Calu3 (cell line): ENCODE measurements around the gene PTPRE. TPM values are rescaled to one million over a fixed set of nuclear protein-coding genes. Genes with fewer than 3 reads are reported as not detected.

Source experiments
- BruUV-seq: library from RNA; stranded (reverse); fragments of 400-500 nt; replicated peaks from 2 replicates; lab custom pipeline; 2021; lab: Mats Ljungman, UMichigan
- CTCF ChIA-PET: fragments of 300-600 bp; sonication (Branson Sonifier 250); formaldehyde crosslinking; loops from one replicate; lab custom pipeline; 2022; ENCODE audit warnings: antibody characterized with exemption; lab: Charles Lee
- DNase-seq: peaks from one replicate; pipeline ENCODE4 v3.0.0; 2022
- H3K27ac Mint-ChIP-seq: one replicate; pipeline ENCODE4 v1.8.0; 2022; ENCODE audit warnings: mixed read lengths; ENCODE audit not compliant: unreplicated experiment
- H3K27me3 Mint-ChIP-seq: one replicate; pipeline ENCODE4 v1.8.0; 2022; ENCODE audit warnings: mixed read lengths; ENCODE audit not compliant: unreplicated experiment
- H3K36me3 Mint-ChIP-seq: one replicate; pipeline ENCODE4 v1.8.0; 2022; ENCODE audit warnings: mild to moderate bottlenecking, moderate library complexity, mixed read lengths; ENCODE audit not compliant: insufficient read depth, unreplicated experiment
- H3K4me1 Mint-ChIP-seq: one replicate; pipeline ENCODE4 v1.8.0; 2022; ENCODE audit warnings: mild to moderate bottlenecking, low read depth, mixed read lengths; ENCODE audit not compliant: unreplicated experiment
- H3K4me3 Mint-ChIP-seq: one replicate; pipeline ENCODE4 v1.8.0; 2022; ENCODE audit warnings: mild to moderate bottlenecking, low read depth, moderate library complexity, mixed read lengths; ENCODE audit not compliant: unreplicated experiment
- H3K9me3 Mint-ChIP-seq: one replicate; pipeline ENCODE4 v1.8.0; 2022; ENCODE audit warnings: low read depth, mixed read lengths; ENCODE audit not compliant: unreplicated experiment
- intact Hi-C: fragments of 100-400 bp; cut with micrococcal nuclease; formaldehyde crosslinking; loops from one replicate; pipeline ENCODE4 v1.10.0; 2022; ENCODE audit not compliant: unreplicated experiment
- total RNA-seq: library from RNA; stranded (reverse); gene quantifications from 2 replicates; pipeline ENCODE4 v1.2.3, GENCODE V29; 2022
- TF ChIP-seq, protein P1 (sequence below): fragments of 200-600 bp; IDR thresholded peaks from one replicate; pipeline ENCODE4 v1.8.0; 2022; ENCODE audit warnings: antibody characterized with exemption; ENCODE audit not compliant: unreplicated experiment

The PTPRE gene
- total RNA-seq, 1 experiment from 2014 or later = 7.6 TPM

DNA sequence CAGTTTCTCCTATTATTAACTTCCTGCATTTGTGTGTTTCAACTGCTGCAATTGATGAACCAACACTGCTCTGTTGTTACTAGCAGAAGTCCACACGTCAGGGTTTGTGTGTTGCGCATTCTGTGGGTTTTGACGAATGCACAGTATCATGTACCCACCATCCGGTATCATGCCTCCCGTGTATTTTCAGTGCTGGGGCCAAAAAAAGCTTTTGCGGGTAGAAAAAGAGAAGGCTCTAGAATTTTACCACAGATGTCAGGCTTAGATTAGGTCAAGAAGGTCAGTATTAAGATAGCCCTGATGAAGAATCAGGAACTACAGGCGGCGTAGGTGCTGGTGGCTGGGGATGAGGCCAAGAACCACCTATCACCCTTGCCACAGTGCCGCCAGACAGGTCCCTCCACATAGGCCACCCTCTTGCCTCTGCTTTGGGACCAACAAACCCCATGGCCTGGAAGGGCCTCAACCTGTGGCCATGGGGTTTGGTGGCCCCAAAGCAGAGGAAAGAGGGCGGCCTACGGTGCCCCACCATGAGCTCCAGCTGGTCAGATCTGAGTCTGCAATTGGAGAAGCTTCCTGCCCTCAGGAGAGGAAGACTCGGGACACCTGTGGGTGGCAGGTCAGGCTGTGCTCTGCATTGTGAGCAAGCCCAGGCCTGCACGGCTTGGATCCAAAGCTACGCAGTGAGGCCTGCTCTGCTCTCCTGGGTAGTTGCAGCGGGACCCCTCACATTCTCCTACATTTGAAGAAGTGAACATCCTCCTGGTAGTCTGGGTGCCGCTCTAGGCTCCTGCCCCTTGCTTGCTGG, 147.5 kb downstream of the PTPRE start:
- CTCF ChIA-PET = no interaction called here
- H3K4me1 Mint-ChIP-seq = no peaks in the 10 kb centered on the region
- H3K27ac Mint-ChIP-seq = no peak overlapping the region
- no peaks in the 10 kb centered on the region for H3K36me3 Mint-ChIP-seq
- intact Hi-C loops = no loop called here
- H3K27me3 Mint-ChIP-seq = no peaks in the 10 kb centered on the region
- DNase-seq = no peak
- BruUV-seq = no TSS peak
- H3K4me3 Mint-ChIP-seq = no peak overlapping the region
- H3K9me3 Mint-ChIP-seq = no peaks in the 10 kb centered on the region
- TF ChIP-seq, protein P1, sequence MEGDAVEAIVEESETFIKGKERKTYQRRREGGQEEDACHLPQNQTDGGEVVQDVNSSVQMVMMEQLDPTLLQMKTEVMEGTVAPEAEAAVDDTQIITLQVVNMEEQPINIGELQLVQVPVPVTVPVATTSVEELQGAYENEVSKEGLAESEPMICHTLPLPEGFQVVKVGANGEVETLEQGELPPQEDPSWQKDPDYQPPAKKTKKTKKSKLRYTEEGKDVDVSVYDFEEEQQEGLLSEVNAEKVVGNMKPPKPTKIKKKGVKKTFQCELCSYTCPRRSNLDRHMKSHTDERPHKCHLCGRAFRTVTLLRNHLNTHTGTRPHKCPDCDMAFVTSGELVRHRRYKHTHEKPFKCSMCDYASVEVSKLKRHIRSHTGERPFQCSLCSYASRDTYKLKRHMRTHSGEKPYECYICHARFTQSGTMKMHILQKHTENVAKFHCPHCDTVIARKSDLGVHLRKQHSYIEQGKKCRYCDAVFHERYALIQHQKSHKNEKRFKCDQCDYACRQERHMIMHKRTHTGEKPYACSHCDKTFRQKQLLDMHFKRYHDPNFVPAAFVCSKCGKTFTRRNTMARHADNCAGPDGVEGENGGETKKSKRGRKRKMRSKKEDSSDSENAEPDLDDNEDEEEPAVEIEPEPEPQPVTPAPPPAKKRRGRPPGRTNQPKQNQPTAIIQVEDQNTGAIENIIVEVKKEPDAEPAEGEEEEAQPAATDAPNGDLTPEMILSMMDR = no peak

DNA sequence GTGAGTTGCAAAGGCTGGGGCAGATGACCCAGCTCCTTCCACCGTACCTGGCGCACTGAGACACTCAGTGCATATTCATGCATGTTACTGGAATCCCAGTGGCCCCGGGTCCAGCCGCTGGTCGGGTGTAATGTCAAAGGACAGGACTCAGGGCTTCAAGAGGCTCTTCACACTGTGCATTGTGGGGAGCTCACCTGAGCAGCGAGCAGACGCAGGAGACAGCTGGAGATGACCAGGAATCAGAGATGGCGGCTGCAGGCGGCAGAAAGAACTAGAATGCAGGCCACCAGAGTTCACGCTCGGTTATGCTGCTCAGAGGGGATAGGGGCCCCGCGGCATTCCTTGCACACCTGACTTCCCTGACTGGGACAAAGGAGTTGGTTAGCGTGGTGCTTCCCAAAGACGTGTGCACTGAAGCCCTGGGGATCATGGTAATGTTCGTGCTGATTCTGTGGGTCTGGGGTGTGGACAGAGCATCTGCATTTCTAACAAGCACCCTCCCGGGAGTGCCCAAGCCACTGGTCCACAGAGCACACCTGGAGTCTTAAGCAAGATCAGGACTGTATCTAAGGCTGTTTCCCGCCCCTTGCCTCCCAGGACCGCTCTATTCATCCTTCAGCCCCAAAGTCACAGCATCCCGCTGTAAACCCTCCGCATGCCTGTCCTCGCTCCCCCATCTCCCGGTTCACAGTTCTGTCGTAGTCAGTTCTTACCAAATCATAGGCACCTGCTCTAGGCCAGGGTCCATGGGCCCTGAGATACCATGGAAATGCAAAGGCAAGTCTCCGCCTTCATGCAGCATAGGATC, 148.4 kb downstream of the PTPRE start:
- no peak for DNase-seq
- H3K9me3 Mint-ChIP-seq = no peaks in the 10 kb centered on the region
- H3K4me3 Mint-ChIP-seq = no peak overlapping the region
- no TSS peak for BruUV-seq
- TF ChIP-seq, protein P1 = no peak
- intact Hi-C loops = no loop called here
- H3K27ac Mint-ChIP-seq = no peak overlapping the region
- no peaks in the 10 kb centered on the region for H3K4me1 Mint-ChIP-seq
- peaks cover 4% of the 10 kb centered on the region for H3K36me3 Mint-ChIP-seq
- CTCF ChIA-PET = no interaction called here
- no peaks in the 10 kb centered on the region for H3K27me3 Mint-ChIP-seq

DNA sequence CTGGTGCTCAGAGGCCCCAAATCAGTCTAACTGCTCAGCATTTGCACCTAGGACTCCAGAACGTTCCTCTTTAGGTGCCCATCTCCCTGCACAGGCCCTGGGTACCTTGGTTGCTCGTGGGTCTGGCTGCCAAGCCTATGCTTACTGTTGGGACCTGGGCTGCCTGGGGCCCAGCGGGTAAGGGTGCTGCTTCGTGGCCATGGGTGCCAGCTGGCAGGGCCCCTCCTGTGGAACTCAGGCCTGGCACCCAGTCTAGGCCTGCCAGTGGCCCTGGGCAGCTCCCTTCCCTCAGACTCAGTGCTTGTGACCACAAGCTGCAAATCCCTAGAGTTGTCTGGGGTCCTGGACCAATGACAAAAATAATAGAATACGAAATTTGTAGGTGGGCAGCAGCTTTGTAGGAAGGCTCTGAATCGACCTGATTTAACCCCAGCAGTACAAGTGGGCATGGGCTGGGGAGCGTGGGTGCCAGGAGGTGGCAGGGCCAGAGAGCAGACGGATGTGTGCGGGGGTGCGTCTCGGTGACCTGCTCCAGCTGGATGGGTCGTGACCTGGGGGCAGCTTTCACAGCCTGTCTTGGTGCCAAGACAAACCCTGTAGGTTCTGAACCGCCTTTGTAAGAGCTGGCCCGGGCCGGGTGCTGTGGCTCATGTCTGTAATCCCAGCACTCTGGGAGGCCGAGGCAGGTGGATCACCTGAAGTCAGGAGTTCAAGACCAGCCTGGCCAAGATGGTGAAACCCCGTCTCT, 149.6 kb downstream of the PTPRE start:
- Mint-ChIP-seq H3K9me3 (no peaks in the 10 kb centered on the region), H3K36me3 (peaks cover 4% of the 10 kb centered on the region), H3K27ac (no peak overlapping the region), H3K4me3 (no peak overlapping the region), H3K27me3 (no peaks in the 10 kb centered on the region), H3K4me1 (no peaks in the 10 kb centered on the region)
- intact Hi-C loops = no loop called here
- TF ChIP-seq, protein P1 = no peak
- no peak for DNase-seq
- no TSS peak for BruUV-seq
- CTCF ChIA-PET = no interaction called here

DNA sequence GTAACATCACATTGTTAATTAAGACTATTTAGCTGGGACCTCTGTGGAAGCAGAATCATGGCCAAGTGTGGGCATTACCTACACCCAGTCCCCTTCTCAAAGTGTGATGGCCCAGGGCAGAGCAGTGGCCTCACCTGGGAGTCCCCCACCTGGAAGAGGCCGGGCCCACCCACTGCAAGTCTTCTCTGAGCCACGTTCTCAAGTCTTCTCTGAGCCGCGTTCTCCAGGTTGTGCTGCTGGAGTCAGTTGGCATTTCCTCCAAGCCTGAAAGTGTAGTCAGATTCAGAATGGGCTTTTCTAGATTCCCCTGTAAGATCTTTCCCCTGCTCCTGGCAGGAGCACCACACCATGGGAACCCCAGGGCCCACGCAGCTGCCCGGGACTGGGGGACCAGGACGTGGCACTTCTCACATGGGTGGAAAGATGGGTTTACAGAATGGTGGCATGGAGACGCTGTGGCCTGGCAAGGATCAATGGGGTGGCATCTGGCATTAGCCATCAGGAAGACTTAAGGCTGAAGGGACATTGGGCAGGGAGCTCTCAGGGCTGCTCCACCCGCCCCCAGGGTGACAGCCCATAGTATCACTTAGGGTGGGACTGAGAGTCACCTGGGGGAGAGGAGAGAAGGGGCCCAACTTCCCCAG, 151.3 kb downstream of the PTPRE start:
- Mint-ChIP-seq H3K4me1 (no peaks in the 10 kb centered on the region), H3K27me3 (no peaks in the 10 kb centered on the region)

More for the DNA sequence above, 151.3 kb downstream of the PTPRE start:
- BruUV-seq = no TSS peak
- DNase-seq = no peak
- intact Hi-C loops = no loop called here
- no peak overlapping the region for H3K27ac Mint-ChIP-seq
- H3K9me3 Mint-ChIP-seq = no peaks in the 10 kb centered on the region
- TF ChIP-seq, protein P1 = no peak
- no peak overlapping the region for H3K4me3 Mint-ChIP-seq
- CTCF ChIA-PET = no interaction called here
- peaks cover 4% of the 10 kb centered on the region for H3K36me3 Mint-ChIP-seq
